HG02970 (cell line): Measurements from ENCODE around the gene KCNC2.

Source experiments
- ATAC-seq: cut with Tn5 transposase; IDR thresholded peaks from one replicate; pipeline ENCODE4 v1.9.1; 2021; ENCODE audit warnings: mild to moderate bottlenecking, moderate library complexity, moderate number of reproducible peaks; ENCODE audit not compliant: unreplicated experiment, low FRiP score

The KCNC2 gene

DNA sequence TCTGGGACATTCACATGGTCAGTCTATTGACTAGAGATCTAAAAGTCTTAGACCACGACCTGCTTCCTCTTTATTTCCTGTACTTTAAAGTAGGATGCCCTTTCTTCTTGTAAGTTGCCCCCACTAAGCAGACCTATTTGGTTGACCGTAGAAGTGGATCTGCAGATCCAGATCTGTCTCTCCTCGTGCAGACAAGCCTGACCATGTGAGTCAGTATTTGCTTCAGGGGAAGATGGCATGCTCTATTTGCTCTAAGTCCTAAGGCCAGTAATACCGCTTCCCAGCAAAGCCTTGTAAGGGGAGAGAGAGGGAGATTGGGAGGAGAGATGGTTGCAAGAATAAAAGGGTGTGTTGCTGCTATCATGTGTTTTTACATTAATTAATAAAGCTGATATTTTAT is 46.8 kb downstream of the KCNC2 start:
- no peak for ATAC-seq

DNA sequence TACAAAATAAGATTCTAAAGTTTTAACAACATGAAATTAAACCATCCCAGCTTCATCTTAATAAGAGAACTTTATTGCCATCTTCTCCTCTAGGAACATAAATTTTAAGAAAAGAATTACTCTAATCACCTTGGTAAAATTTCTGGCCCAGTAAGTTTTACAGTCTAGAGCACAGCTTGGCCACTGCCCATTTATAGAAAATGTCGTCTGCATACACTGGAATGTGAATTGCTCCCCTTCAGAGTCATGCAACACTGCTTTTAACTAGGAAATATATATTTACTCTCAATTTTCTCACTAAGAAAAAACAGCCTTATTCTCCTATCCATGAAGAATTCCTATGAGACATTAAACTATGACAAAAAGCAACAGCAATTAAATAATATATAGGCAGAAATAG is 48.2 kb downstream of the KCNC2 start:
- ATAC-seq = no peak

GRCh38 chr12:75157385-75157784 is 52.3 kb downstream of the KCNC2 start:
- no peak for ATAC-seq

DNA sequence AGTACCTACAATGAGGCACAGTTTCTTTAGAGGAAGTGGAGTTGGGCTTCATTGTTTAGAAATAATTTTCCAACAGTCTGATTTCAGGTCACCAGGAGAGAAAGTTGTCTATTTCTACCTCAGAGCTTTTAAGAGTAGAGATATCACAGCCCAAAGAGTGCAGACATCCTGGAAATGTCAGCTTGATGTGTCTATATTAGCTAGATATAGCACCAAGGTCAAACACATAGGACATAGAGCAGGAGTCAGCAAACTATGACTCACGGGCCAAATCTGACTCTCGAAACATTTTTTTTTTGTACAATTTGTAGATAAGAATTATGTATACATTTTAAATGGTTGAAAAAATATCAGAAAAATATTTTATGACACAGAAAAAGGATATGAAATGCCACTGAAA is 53.7 kb downstream of the KCNC2 start:
- ATAC-seq = no peak

- no peak for ATAC-seq
These were observed 55.3 kb downstream of the KCNC2 start for GRCh38 chr12:75154388-75154787.

DNA sequence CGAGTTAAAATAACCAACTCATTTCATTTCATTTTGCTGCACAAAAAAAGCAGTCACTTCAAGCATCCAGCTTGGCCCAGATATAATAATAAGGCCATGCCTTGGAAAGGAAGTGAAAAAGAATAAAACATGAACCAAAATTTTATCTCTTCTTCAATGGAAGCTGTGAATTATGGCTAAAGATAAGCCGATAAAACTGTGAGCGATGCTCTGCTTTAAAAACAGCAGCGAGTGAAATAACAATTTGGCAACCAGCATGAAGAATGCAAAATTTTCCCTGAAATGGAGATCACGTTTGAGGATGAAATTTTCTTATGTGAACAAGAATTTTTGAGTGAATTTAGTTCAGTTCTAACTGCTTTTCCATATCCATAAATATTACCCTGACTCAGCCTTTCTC is 70.4 kb downstream of the KCNC2 start:
- ATAC-seq = no peak

- no peak for ATAC-seq
These were observed 71.7 kb downstream of the KCNC2 start for GRCh38 chr12:75137896-75138295.

DNA sequence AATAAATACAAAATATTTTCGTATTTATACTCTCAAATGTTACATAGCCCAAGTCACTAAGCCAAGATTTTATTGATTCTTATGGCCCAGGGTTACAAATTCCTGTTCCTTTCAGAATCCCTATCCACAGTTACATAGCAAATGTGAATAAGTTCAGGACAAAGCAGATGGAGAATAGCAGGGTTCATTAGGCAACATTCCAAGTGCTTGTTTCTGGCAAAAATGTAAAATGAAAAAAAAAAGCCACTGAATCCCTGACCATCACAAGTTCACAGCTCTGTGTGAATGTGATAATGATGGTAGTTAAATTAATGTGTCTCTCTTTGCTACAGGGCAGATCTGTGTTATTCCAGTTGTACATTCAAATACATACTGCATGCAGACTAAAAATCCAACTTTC is 74.6 kb downstream of the KCNC2 start:
- ATAC-seq = no peak

GRCh38 chr12:75130811-75131210 is 78.8 kb downstream of the KCNC2 start:
- no peak for ATAC-seq

DNA sequence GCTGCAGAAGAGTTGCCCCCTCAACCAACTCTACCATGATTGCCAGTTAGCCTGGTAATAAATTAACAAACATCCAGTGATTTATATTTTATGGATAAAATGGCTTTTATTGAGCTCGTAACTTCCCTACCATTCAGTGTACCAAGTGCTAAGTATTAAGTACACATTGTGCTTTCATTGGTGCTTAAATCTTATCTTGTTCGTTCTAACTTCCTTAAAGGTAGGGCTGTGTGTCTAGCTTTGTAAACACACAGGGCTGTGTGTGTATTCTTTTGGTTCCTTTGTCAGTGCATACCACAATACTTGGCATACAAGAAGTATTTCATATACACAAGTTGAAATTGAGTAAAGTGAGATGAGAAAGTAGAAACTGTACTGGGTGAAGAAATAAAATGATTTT is 80.4 kb downstream of the KCNC2 start:
- ATAC-seq = no peak

DNA sequence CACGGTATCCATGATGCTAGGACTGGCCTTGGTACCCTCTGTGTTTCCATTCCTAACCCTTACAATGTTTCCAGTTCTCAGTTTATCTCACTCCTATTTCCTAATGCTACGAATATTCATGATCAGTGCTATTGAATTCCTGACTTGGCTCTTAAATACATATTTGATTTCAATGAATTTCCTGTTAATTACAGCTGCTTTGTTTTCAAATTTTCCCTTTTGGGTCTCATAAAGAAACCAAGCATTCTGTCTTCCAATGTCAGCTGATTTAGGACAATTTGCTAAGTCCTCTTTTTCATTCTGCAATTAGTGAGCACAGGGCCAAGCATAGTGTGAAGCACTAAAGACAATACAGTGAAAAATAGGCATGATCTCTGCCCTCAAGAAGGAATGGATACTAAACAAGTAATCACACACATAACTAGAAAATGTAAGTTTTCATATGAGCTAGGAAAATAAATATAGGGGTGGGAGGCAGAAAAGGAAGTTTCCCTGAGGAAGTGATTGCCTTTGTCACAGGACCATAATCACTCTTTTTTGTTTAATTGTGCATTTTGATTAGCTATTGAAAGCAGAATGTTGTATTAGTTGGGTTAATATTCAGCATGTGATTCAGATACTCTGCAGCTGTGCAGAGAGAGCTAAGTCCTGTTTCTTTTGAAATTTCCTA is 88.5 kb downstream of the KCNC2 start:
- ATAC-seq = no peak

GRCh38 chr12:75120311-75120711 is 89.3 kb downstream of the KCNC2 start:
- ATAC-seq = no peak

DNA sequence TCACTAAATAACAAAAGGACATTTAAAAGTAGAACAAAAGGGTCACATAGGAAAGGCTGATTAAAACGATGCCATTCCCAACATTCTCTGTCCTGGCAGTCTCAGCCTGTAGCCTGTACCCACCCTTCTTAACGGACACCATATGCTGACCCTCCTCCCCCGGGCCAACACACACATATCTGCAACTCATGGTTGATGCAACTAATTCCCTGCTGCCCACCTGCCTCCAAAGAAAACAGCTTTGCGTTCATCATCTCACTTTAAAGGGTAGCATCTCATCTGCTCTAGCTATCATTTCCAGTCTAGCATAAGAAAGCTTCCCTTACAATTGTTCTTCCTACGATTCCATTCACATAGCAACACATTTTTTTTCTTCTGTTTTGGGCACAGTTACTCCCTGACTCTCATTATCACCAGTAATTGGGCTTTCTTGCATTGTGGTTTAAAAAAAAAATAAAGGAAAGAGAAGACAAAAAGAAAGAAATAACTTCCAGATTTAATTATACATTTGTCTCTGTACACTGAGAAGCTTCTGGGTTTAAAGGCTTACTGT is 92.9 kb downstream of the KCNC2 start:
- ATAC-seq = no peak

- ATAC-seq = no peak
These were observed 93.9 kb downstream of the KCNC2 start for GRCh38 chr12:75115748-75116147.

DNA sequence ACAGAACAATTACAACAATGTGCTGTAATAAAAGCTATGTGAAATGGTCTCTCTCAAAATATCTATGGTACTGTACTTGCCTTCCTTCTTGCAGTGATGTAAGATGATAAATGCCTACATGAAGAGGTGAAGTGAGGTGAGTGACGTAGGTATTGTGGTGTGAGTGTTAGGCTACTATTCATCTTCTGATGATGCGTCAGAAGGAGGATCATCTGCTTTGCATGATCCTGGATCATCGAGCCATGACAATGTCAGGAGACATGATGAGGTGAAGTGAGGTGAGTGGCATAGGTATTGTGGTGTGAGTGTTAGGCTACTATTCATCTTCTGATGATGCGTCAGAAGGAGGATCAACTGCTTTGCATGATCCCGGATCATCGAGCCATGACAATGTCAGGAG is 105.8 kb downstream of the KCNC2 start:
- ATAC-seq = no peak

GRCh38 chr12:75101781-75102180 is 107.9 kb downstream of the KCNC2 start:
- ATAC-seq = no peak

DNA sequence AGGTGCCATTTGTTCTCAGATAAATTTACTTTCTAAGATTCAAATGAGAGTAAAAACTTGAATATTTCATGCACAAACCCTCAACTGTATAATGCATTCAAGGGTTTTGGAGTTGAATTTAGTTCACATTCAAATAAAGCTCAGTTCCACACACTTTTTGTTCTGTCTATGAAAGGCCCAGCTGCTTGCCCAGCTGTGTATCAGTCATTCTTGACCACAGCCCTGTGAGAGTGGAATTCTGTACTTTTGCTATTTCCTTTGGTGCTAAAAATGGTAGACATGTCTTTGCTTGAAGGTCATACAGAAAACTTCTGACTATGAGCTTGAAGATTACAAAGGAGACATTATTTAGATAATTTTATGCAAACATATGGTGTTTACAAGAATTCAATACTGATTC is 110.4 kb downstream of the KCNC2 start:
- no peak for ATAC-seq

- no peak for ATAC-seq
These were observed 112.6 kb downstream of the KCNC2 start for GRCh38 chr12:75097003-75097402.

DNA sequence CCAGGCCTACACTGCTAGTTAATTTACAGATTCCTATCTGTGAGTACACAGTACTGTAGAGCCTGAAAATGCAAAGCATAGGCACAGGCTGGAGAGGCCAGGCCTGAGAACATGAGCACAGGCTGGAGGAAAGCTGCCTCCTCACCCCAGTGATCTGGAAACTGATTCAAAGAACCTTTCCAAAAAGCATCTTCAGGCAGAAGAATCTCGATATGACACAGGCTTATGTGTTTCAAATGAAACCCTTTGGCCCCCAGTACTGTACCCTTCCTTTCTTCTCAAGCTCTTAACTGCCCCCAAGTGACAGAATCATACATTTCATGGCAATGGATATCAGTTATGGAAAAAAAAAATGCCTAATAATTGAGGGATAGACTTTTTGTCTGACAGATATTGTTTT is 122.0 kb downstream of the KCNC2 start:
- no peak for ATAC-seq

DNA sequence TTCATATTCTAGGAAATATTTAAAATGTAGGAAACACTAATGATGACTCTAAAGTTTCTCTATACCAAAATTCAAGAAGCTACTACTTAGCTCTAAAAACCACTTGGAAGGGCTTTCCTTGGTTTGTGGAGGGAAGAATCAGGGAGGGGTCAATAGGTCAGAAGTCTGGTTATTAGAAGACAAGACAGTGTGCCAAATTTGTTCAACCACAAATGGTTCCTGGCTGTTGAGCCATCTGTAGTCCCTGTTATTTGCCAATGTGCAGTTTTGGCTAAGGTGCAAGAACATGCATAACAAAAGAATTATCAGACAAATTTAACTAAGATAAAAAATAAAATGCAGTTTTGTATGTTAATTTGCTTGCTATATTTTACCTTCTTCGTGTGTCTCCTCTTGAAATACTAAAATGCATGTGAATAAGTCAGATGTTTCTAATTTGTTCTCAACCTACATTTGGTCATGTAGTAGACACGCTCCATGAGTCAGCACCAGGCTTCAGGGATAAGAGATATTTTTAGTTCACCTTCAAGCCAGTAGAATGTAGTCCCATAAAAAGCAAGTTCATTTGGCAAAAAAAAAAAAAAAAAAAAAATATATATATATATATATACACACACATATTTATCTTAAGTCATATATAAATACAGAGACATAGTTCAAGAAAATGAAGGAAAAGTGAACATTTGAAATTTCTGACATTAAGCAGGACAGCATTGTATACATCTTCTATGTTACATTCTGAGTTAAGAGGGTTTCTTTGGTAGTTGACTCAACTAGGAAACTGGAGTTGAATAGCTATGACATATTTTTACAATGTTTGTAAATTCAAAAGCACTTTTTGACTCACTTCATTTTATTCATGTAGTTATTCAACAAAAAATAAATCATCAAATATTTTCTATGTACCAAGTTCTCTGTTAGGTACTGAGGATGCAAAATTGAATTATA is 123.3 kb downstream of the KCNC2 start:
- no peak for ATAC-seq

DNA sequence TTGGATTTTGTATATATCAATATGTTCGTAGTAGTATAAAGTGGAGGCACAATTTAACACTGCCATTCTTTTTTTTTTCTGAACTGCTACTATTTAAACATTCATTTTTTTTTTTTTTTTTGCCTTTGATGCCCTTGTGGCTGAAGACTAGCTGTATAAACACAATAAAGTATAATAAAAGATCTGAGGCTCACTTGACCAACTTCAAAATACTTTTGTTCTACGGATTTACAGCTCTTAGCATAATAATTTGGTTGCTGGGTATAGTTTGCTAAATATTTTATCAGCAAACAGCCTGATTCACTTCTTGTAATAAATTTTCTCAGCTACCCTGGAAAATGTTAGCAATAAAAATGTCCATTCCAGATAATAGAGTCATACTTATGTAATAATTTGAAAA is 128.3 kb downstream of the KCNC2 start:
- no peak for ATAC-seq

- no peak for ATAC-seq
These were observed 129.1 kb downstream of the KCNC2 start for GRCh38 chr12:75080582-75080981.
